ENCODE results near the gene TSSK2. TPM values are rescaled to one million over a fixed set of nuclear protein-coding genes. Genes with fewer than 3 reads are reported as not detected.

TSSK2 gene
- total and polyA plus RNA-seq, 7 donors = 0.14 to 0.32 (median 0.28) TPM; not detected in 3

DNA sequence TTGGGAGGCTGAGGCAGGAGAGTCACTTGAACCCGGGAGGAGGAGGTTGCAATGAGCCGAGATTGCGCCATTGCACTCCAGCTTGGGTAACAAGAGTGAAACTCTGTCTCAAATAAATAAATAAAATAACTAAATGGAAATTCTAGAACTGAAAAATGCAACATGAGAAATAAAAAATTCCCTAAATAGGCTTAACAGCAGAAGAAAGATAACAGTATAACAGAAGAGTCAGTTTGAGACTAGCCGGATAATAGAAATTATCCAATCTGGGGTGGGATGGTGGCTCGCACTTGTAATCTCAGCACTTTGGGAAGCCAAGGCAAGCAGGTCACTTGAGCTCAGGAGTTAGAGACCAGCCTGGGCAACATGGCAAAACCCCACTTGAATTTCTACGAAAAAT, 33.3 kb downstream of the TSSK2 start:
- Histone ChIP-seq H3K27ac (no peak overlapping the region), H3K36me3 (ENCODE audit: insufficient read depth in 1 of 2, low read depth in 1 of 2) (no peaks in the 10 kb centered on the region), H3K4me1 (peaks cover under 1% of the 10 kb centered on the region), H3K27me3 (ENCODE audit: insufficient read depth in 3 of 3, low read length in 2 of 3) (peaks cover 0 to 49% (median 13%) of the 10 kb centered on the region in 3 donors), H3K9me3 (no peaks in the 10 kb centered on the region), H3K4me3 (no peak overlapping the region)
- TF ChIP-seq, protein P1, sequence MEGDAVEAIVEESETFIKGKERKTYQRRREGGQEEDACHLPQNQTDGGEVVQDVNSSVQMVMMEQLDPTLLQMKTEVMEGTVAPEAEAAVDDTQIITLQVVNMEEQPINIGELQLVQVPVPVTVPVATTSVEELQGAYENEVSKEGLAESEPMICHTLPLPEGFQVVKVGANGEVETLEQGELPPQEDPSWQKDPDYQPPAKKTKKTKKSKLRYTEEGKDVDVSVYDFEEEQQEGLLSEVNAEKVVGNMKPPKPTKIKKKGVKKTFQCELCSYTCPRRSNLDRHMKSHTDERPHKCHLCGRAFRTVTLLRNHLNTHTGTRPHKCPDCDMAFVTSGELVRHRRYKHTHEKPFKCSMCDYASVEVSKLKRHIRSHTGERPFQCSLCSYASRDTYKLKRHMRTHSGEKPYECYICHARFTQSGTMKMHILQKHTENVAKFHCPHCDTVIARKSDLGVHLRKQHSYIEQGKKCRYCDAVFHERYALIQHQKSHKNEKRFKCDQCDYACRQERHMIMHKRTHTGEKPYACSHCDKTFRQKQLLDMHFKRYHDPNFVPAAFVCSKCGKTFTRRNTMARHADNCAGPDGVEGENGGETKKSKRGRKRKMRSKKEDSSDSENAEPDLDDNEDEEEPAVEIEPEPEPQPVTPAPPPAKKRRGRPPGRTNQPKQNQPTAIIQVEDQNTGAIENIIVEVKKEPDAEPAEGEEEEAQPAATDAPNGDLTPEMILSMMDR (IDR thresholded peaks at IDR 0.05) = no peak
- no peak for DNase-seq
- 95 to 98% (median 96%) methylated on average over 6 of the region's 6 CpGs for WGBS, 3 donors
- intact Hi-C loops (cut with DNase I) = no loop called here
- ATAC-seq = no peak

DNA sequence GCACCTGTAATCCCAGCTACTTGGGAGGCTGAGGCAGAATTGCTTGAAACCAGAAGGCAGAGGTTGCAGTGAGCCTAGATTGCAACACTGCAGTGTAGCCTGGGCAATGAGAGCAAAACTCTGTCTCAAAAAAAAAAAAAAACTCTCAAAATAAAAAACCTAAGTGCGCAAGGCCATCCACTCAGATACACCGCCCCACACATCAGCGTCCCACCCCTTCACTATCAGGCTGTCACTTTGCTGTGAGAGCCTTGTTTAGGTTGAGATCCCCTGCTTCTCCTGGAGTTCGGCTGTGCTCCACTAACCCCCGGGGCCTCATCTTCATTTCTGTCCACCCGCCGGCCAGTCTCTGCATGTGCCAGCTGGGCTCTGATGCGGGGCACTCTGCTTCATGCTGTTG, 35.3 kb downstream of the TSSK2 start:
- H3K36me3 ChIP-seq (ENCODE audit: insufficient read depth in 1 of 2, low read depth in 1 of 2) = no peaks in the 10 kb centered on the region
- WGBS, 3 donors = 69 to 70% (median 69%) methylated on average over 8 of the region's 8 CpGs
- DNase-seq = no peak
- ATAC-seq = no peak
- intact Hi-C loops (cut with DNase I) = no loop called here
- no peak overlapping the region for H3K27ac ChIP-seq
- H3K27me3 ChIP-seq (ENCODE audit: insufficient read depth in 3 of 3, low read length in 2 of 3) = peaks cover 0 to 49% (median 13%) of the 10 kb centered on the region in 3 donors
- TF ChIP-seq, protein P1 (IDR thresholded peaks at IDR 0.05) = no peak
- H3K4me3 ChIP-seq = no peak overlapping the region
- peaks cover 12% of the 10 kb centered on the region for H3K4me1 ChIP-seq
- H3K9me3 ChIP-seq = no peaks in the 10 kb centered on the region

DNA sequence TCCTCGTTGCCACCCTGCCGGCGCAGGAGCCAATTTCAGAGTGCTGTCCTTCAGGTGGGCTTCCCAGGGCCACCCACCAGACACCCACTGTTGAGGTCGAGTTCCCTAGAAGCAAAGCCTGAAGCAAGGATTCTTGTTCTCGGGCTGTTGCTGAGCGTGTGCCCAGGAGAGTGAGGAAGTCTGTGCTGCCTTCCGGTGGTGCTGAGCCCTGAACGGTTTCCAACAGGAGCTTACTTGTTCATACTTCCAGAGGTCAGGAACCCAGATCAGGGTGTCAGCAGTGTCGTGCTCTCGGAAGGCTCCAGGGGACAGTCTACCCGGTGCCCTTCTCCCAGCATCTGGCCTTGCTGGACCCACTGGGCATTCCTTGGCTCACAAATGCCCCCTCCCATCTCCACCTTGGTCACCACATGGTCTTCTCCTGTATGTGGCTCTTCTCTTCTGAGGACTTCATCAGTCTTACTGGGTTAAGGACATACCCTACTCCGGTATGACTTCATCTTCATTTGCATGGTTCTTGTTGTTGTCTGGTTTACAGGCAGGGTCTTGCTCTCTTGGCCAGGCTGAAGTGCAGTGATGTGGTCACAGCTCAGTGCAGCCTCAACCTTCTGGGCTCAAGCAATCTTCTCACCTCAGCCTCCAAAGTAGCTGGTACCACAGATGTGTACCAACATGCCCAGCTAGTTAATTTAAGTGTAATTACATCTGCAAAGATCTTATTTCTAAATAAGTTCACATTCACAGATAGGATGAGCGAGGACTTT, 36.2 kb downstream of the TSSK2 start:
- H3K9me3 ChIP-seq = no peaks in the 10 kb centered on the region
- H3K36me3 ChIP-seq (ENCODE audit: insufficient read depth in 1 of 2, low read depth in 1 of 2) = no peaks in the 10 kb centered on the region
- peaks cover 0 to 49% (median 13%) of the 10 kb centered on the region in 3 donors for H3K27me3 ChIP-seq (ENCODE audit: insufficient read depth in 3 of 3, low read length in 2 of 3)
- WGBS, 3 donors = 59 to 74% (median 68%) methylated on average over 13 of the region's 13 CpGs
- TF ChIP-seq, protein P1 (IDR thresholded peaks at IDR 0.05) = no peak
- ATAC-seq = no peak
- peaks cover 12% of the 10 kb centered on the region for H3K4me1 ChIP-seq
- no peak overlapping the region for H3K4me3 ChIP-seq
- intact Hi-C loops (cut with DNase I) = no loop called here
- H3K27ac ChIP-seq = no peak overlapping the region
- DNase-seq = no peak

DNA sequence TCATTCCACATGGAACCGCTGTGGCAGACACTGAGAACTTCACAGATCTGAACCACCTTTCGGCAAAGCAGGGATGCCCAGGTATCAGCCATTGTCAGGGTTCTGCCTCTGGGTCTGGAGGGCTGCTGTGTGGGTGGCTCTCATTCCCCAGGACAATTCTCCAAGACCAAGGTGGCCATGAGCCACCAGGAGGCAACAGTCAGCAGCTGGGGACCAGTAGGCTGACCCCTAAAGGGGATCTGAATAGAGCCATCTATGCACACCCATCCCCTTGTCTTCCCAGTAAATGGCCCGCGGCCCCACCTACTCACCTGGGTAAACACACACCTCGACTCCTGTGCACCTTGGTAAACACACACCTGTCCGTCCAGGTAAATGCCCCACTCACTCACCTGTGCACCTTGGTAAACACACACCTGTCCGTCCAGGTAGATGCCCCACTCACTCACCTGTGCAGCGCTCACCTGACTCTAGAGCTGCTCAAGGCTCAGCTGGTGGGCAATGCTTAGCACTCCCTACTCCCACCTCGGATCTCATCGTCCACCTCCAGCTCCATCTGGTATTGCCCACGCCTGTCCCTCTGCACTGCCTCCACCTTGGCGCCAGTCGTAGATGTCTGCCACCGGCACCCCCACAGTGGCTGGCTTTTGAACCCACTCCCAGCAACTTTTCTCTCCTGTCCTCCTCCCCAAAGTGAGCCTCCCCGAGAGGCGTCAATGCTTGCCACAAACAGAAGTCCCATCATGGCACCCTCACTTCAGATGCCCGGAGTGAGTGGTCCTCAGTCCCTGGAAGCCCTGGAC, 37.2 kb downstream of the TSSK2 start:
- Histone ChIP-seq H3K27ac (no peak overlapping the region), H3K4me3 (no peak overlapping the region), H3K4me1 (peaks cover 12% of the 10 kb centered on the region), H3K36me3 (ENCODE audit: insufficient read depth in 1 of 2, low read depth in 1 of 2) (no peaks in the 10 kb centered on the region), H3K9me3 (no peaks in the 10 kb centered on the region), H3K27me3 (ENCODE audit: insufficient read depth in 3 of 3, low read length in 2 of 3) (peaks cover 0 to 49% (median 13%) of the 10 kb centered on the region in 3 donors)
- WGBS, 3 donors = 60 to 68% (median 67%) methylated on average over 17 of the region's 17 CpGs
- ATAC-seq = no peak
- TF ChIP-seq, protein P1 (IDR thresholded peaks at IDR 0.05) = no peak
- intact Hi-C loops (cut with DNase I) = no loop called here
- no peak for DNase-seq

All from psoas muscle (tissue), 8 donors.